ENCODE measurements around the gene MCM7.

- no peak for TF ChIP-seq CTCF (IDR thresholded peaks at IDR 0.05; ENCODE audit: low read depth, low read length, poor library complexity, severe bottlenecking)
- no peak for TF ChIP-seq EZH2phosphoT487 (IDR thresholded peaks at IDR 0.05; ENCODE audit: borderline replicate concordance, low read length)
Observed at GRCh38 chr7:100126239-100126930, 25.2 kb upstream of the MCM7 start.

Measured in DOHH2 (cell line).